ENCODE data around the gene ORAI1. TPM values are rescaled to one million over a fixed set of nuclear protein-coding genes. Genes with fewer than 3 reads are reported as not detected.

ORAI1 gene
- total RNA-seq, 1 donor from 2014 or later: 10.3 TPM

GRCh38 chr12:121590476-121591143 lies 35.7 kb upstream of the ORAI1 start:
- DNase-seq (ENCODE audit: low spot score in 2 of 2, unreplicated experiment in 2 of 2): no peak
- no peaks in the 10 kb centered on the region for H3K27me3 Mint-ChIP-seq (ENCODE audit: low read depth)
- H3K4me3 Mint-ChIP-seq: peak overlapping the region; percentile 52

GRCh38 chr12:121592320-121592719 lies 34.0 kb upstream of the ORAI1 start:
- Mint-ChIP-seq H3K4me3 (no peak overlapping the region), H3K27me3 (ENCODE audit: low read depth) (no peaks in the 10 kb centered on the region), H3K4me1 (peaks cover 12% of the 10 kb centered on the region), H3K9me3 (no peaks in the 10 kb centered on the region), H3K27ac (peak overlapping the region; percentile 1), H3K36me3 (peaks cover 6% of the 10 kb centered on the region)
- DNase-seq (ENCODE audit: low spot score in 2 of 2, unreplicated experiment in 2 of 2): no peak
- no peak for TF ChIP-seq CTCF (IDR thresholded peaks at IDR 0.05; ENCODE audit: unreplicated experiment)

More at GRCh38 chr12:121590476-121591143, 35.7 kb upstream of the ORAI1 start:
- Mint-ChIP-seq H3K27ac (peak overlapping the region; percentile 90), H3K4me1 (peaks cover 12% of the 10 kb centered on the region), H3K9me3 (no peaks in the 10 kb centered on the region), H3K36me3 (peaks cover 2% of the 10 kb centered on the region)
- no peak for TF ChIP-seq CTCF (IDR thresholded peaks at IDR 0.05; ENCODE audit: unreplicated experiment)

GRCh38 chr12:121595520-121595919 lies 30.8 kb upstream of the ORAI1 start:
- DNase-seq (ENCODE audit: low spot score in 2 of 2, unreplicated experiment in 2 of 2): no peak
- no peaks in the 10 kb centered on the region for H3K9me3 Mint-ChIP-seq
- no peaks in the 10 kb centered on the region for H3K27me3 Mint-ChIP-seq (ENCODE audit: low read depth)
- H3K36me3 Mint-ChIP-seq: peaks cover 6% of the 10 kb centered on the region
- H3K27ac Mint-ChIP-seq: no peak overlapping the region
- H3K4me3 Mint-ChIP-seq: no peak overlapping the region
- TF ChIP-seq CTCF (IDR thresholded peaks at IDR 0.05; ENCODE audit: unreplicated experiment): no peak
- H3K4me1 Mint-ChIP-seq: peaks cover 14% of the 10 kb centered on the region

- H3K4me1 Mint-ChIP-seq: peaks cover 11% of the 10 kb centered on the region
- H3K4me3 Mint-ChIP-seq: no peak overlapping the region
- H3K27me3 Mint-ChIP-seq (ENCODE audit: low read depth): no peaks in the 10 kb centered on the region
- no peak for TF ChIP-seq CTCF (IDR thresholded peaks at IDR 0.05; ENCODE audit: unreplicated experiment)
- H3K36me3 Mint-ChIP-seq: peaks cover 6% of the 10 kb centered on the region
- H3K9me3 Mint-ChIP-seq: no peaks in the 10 kb centered on the region
- no peak overlapping the region for H3K27ac Mint-ChIP-seq
- DNase-seq (ENCODE audit: low spot score in 2 of 2, unreplicated experiment in 2 of 2): no peak
These were observed 29.8 kb upstream of the ORAI1 start for GRCh38 chr12:121596526-121596925.

GRCh38 chr12:121600702-121601336 lies 25.5 kb upstream of the ORAI1 start:
- Mint-ChIP-seq H3K9me3 (no peaks in the 10 kb centered on the region), H3K27ac (no peak overlapping the region), H3K4me3 (no peak overlapping the region), H3K27me3 (ENCODE audit: low read depth) (no peaks in the 10 kb centered on the region), H3K4me1 (peaks cover 7% of the 10 kb centered on the region), H3K36me3 (peaks cover 2% of the 10 kb centered on the region)
- DNase-seq (ENCODE audit: low spot score in 2 of 2, unreplicated experiment in 2 of 2): no peak
- no peak for TF ChIP-seq CTCF (IDR thresholded peaks at IDR 0.05; ENCODE audit: unreplicated experiment)

All from mesothelial cell of epicardium (in vitro differentiated cells).